Ovary (tissue), 3 donors: Measurements from ENCODE around the gene ANKRD53.
A peak's percentile ranks its signal among the peaks of the same experiment; 100 is the strongest.

Experiments
- POLR2A ChIP-seq: fragments of 450-650 bp; IDR thresholded peaks from one replicate; pipeline ENCODE4 v1.6.1; 2017; ENCODE audit warnings: antibody characterized with exemption, mild to moderate bottlenecking, moderate library complexity
- TF ChIP-seq, protein P1 (sequence below), 3 donors: fragments of 450-650 bp in 2 of 3; fragments of 200-600 bp in 1 of 3; IDR thresholded peaks; one replicate each; pipeline versions ENCODE4 v1.5.1 to v1.8.0; 2016 to 2022; ENCODE audit warnings: antibody characterized with exemption in 3 of 3, mild to moderate bottlenecking in 1 of 3
- donor health status: DM: no; HTN: no; CAD: no.

DNA sequence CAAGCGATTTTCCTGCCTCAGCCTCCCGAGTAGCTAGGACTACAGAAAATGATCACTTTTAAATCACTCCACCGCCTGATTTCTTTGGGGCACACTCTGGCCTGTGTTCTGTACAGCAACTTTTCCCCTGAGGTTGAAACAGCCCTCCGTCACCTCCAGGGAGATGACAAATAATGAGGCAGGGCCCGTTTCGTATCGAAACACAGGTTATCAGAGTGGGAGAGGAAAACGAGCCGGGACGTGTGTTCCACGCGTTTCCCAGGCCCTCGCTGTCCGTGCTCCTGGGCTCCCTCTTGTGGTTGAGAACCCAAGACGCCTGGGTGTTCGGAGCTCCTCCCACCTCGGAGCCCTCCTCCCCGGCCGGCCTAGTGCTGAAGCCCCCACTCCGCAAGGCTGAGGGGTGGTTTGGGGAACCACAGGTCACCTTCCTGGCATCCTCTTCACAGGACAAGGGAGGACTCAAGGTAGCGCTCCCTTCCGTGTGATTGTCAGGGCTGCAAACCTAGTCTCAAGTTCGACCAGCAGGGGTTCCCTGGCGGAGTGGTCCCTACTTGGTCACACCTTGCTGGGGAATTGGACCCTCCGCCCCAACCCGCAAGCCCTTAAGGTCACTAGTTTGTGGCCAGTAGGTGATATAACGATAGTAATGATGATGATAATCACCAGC lies 30.0 kb upstream of the ANKRD53 start:
- TF ChIP-seq, protein P1, sequence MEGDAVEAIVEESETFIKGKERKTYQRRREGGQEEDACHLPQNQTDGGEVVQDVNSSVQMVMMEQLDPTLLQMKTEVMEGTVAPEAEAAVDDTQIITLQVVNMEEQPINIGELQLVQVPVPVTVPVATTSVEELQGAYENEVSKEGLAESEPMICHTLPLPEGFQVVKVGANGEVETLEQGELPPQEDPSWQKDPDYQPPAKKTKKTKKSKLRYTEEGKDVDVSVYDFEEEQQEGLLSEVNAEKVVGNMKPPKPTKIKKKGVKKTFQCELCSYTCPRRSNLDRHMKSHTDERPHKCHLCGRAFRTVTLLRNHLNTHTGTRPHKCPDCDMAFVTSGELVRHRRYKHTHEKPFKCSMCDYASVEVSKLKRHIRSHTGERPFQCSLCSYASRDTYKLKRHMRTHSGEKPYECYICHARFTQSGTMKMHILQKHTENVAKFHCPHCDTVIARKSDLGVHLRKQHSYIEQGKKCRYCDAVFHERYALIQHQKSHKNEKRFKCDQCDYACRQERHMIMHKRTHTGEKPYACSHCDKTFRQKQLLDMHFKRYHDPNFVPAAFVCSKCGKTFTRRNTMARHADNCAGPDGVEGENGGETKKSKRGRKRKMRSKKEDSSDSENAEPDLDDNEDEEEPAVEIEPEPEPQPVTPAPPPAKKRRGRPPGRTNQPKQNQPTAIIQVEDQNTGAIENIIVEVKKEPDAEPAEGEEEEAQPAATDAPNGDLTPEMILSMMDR (IDR thresholded peaks at IDR 0.05), result peak; percentile 63 to 73 (median 70)
- TF ChIP-seq POLR2A, result no peak
